Hepatocyte (in vitro differentiated cells): Measurements from ENCODE around the gene KLF9.

Source experiments
- CTCF ChIP-seq: fragments of 200-600 bp; sonication (generic); IDR thresholded peaks from 2 replicates; pipeline ENCODE4 v1.5.1; 2016; ENCODE audit warnings: antibody characterized with exemption, mild to moderate bottlenecking; ENCODE audit not compliant: poor library complexity
- EZH2 ChIP-seq: fragments of 200-600 bp; sonication (generic); IDR thresholded peaks from 2 replicates; pipeline ENCODE4 v1.6.1; 2016; ENCODE audit warnings: antibody characterized with exemption, mild to moderate bottlenecking, borderline replicate concordance
- EZH2phosphoT487 ChIP-seq: fragments of 200-600 bp; sonication (generic); IDR thresholded peaks from one replicate; pipeline ENCODE4 v1.6.1; 2018; ENCODE audit warnings: antibody characterized with exemption, mild to moderate bottlenecking, low read depth, moderate library complexity; ENCODE audit not compliant: unreplicated experiment, severe bottlenecking

GRCh38 chr9:70425192-70425591, 10.7 kb upstream of the KLF9 start:
- TF ChIP-seq CTCF (no peak), EZH2phosphoT487 (no peak), EZH2 (no peak)
